ENCODE measurements around the gene ATP6V1E1. TPM values are rescaled to one million over a fixed set of nuclear protein-coding genes. Genes with fewer than 3 reads are reported as not detected.

ATP6V1E1 gene
- total and polyA plus RNA-seq, 2 of the 13 experiments (the other 11 are each of a cell fraction or from before 2014, with no cell fraction given): 69.3 to 90.9 TPM

DNA sequence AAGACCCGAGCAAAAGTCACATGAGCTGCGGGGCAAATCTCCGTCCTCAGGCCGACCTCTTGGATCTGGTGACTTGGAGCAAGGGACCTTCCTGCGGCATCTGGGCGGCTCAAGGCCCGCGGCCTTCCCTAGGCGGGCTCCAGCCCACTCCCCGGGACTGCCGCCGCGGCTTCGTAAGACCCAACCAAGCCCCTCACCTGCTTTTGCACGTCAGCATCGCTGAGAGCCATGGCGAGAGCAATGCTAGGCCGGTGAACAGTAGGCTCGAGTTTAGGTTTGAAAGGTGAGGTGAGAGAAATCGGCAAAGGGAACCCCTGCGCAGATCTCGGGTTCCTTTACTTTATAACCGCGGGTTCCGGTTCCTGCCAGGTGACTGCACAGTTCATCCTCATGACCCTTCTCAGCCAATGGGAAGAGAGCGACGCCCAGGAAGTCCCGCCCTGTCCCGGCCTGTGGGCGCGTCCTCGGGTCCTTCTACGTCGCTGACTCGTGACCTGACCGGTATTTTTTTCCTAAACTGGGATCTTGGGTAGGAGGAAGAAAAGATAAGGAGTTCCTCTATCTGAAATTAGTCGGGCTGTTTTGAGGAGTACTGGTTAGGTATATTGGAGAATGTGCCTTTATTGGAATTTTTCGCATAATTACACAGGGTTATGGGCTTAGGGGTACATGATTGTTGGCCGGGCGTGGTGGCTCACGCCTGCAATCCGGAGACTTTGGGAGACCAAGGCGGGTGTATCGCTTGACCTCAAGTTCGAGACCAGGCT, at the start of gene ATP6V1E1 (continued):
- TF ChIP-seq, protein P1, sequence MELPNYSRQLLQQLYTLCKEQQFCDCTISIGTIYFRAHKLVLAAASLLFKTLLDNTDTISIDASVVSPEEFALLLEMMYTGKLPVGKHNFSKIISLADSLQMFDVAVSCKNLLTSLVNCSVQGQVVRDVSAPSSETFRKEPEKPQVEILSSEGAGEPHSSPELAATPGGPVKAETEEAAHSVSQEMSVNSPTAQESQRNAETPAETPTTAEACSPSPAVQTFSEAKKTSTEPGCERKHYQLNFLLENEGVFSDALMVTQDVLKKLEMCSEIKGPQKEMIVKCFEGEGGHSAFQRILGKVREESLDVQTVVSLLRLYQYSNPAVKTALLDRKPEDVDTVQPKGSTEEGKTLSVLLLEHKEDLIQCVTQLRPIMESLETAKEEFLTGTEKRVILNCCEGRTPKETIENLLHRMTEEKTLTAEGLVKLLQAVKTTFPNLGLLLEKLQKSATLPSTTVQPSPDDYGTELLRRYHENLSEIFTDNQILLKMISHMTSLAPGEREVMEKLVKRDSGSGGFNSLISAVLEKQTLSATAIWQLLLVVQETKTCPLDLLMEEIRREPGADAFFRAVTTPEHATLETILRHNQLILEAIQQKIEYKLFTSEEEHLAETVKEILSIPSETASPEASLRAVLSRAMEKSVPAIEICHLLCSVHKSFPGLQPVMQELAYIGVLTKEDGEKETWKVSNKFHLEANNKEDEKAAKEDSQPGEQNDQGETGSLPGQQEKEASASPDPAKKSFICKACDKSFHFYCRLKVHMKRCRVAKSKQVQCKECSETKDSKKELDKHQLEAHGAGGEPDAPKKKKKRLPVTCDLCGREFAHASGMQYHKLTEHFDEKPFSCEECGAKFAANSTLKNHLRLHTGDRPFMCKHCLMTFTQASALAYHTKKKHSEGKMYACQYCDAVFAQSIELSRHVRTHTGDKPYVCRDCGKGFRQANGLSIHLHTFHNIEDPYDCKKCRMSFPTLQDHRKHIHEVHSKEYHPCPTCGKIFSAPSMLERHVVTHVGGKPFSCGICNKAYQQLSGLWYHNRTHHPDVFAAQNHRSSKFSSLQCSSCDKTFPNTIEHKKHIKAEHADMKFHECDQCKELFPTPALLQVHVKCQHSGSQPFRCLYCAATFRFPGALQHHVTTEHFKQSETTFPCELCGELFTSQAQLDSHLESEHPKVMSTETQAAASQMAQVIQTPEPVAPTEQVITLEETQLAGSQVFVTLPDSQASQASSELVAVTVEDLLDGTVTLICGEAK (IDR thresholded peaks at IDR 0.05): no peak; the same call in 1 of the 2 replicates
- TF ChIP-seq, protein P1 (CRISPR knock-in tag; IDR thresholded peaks at IDR 0.05): peak; percentile 26; the same call in 1 of the 2 replicates
- TF ChIP-seq, protein P2, sequence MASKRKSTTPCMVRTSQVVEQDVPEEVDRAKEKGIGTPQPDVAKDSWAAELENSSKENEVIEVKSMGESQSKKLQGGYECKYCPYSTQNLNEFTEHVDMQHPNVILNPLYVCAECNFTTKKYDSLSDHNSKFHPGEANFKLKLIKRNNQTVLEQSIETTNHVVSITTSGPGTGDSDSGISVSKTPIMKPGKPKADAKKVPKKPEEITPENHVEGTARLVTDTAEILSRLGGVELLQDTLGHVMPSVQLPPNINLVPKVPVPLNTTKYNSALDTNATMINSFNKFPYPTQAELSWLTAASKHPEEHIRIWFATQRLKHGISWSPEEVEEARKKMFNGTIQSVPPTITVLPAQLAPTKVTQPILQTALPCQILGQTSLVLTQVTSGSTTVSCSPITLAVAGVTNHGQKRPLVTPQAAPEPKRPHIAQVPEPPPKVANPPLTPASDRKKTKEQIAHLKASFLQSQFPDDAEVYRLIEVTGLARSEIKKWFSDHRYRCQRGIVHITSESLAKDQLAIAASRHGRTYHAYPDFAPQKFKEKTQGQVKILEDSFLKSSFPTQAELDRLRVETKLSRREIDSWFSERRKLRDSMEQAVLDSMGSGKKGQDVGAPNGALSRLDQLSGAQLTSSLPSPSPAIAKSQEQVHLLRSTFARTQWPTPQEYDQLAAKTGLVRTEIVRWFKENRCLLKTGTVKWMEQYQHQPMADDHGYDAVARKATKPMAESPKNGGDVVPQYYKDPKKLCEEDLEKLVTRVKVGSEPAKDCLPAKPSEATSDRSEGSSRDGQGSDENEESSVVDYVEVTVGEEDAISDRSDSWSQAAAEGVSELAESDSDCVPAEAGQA (IDR thresholded peaks at IDR 0.05; ENCODE audit: low read depth): no peak
- TF ChIP-seq, protein P2 (CRISPR knock-in tag; IDR thresholded peaks at IDR 0.05; ENCODE audit: borderline replicate concordance): 0 out of 2 replicates have a peak, but pooled peaks have one; percentile 35
- TF ChIP-seq, protein P3, sequence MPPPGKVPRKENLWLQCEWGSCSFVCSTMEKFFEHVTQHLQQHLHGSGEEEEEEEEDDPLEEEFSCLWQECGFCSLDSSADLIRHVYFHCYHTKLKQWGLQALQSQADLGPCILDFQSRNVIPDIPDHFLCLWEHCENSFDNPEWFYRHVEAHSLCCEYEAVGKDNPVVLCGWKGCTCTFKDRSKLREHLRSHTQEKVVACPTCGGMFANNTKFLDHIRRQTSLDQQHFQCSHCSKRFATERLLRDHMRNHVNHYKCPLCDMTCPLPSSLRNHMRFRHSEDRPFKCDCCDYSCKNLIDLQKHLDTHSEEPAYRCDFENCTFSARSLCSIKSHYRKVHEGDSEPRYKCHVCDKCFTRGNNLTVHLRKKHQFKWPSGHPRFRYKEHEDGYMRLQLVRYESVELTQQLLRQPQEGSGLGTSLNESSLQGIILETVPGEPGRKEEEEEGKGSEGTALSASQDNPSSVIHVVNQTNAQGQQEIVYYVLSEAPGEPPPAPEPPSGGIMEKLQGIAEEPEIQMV (CRISPR knock-in tag; IDR thresholded peaks at IDR 0.05; ENCODE audit: low read depth): no peak
- no peak for TF ChIP-seq NR2F6 (IDR thresholded peaks at IDR 0.05)
- peak; percentile 37; the same call in 1 of the 2 replicates for TF ChIP-seq NR2F6 (CRISPR knock-in tag; IDR thresholded peaks at IDR 0.05)
- peak; percentile 84; the same call in 1 of the 2 replicates for TF ChIP-seq ZNF83 (CRISPR knock-in tag; IDR thresholded peaks at IDR 0.05; ENCODE audit: borderline replicate concordance)
- no peak for TF ChIP-seq ZNF563 (CRISPR knock-in tag; IDR thresholded peaks at IDR 0.05)
- peak; percentile 54 for TF ChIP-seq SRSF1 (optimal IDR thresholded peaks at IDR 0.05; ENCODE audit: low read depth, low read length)
- TF ChIP-seq ZNF660 (CRISPR knock-in tag; IDR thresholded peaks at IDR 0.05; ENCODE audit: borderline replicate concordance, low read depth): no peak
- peak; percentile 83; the same call in 1 of the 2 replicates for TF ChIP-seq ZNF225 (CRISPR knock-in tag; IDR thresholded peaks at IDR 0.05)

Measured in HepG2 (cell line).